MM.1S (cell line): ENCODE measurements around the gene TOGARAM1.

Source experiments
- DNase-seq: peaks from one replicate; pipeline ENCODE4 v3.0.0-alpha.2; 2015
- H2AFZ ChIP-seq: fragments of 300-600 bp; sonication (generic); 2 replicates; pipeline ENCODE4 v1.6.0; 2016; ENCODE audit warnings: antibody characterized with exemption, low read length
- H3F3A ChIP-seq: fragments of 300-600 bp; sonication (generic); 2 replicates; pipeline ENCODE4 v1.6.1; 2016; ENCODE audit warnings: mild to moderate bottlenecking, antibody characterized with exemption, low read length, moderate library complexity, mixed read lengths; ENCODE audit not compliant: insufficient read depth
- H3K27ac ChIP-seq: fragments of 300-600 bp; sonication (generic); 2 replicates; pipeline ENCODE4 v1.5.1; 2016; ENCODE audit warnings: mild to moderate bottlenecking, low read length
- H3K27me3 ChIP-seq: fragments of 300-600 bp; sonication (generic); replicated peaks from 2 replicates; pipeline ENCODE4 v1.6.0; 2016; ENCODE audit warnings: low read length; ENCODE audit not compliant: insufficient read depth
- H3K36me3 ChIP-seq: fragments of 300-600 bp; sonication (generic); replicated peaks from 2 replicates; pipeline ENCODE4 v1.6.1; 2016; ENCODE audit warnings: mild to moderate bottlenecking, low read length, mixed read lengths; ENCODE audit not compliant: insufficient read depth
- H3K4me1 ChIP-seq: fragments of 300-600 bp; sonication (generic); 2 replicates; pipeline ENCODE4 v1.6.1; 2016; ENCODE audit warnings: low read length, mixed read lengths
- H3K4me2 ChIP-seq: fragments of 300-600 bp; sonication (generic); 2 replicates; pipeline ENCODE4 v1.6.0; 2016; ENCODE audit warnings: low read depth, low read length
- H3K4me3 ChIP-seq: fragments of 300-600 bp; sonication (generic); 2 replicates; pipeline ENCODE4 v1.5.1; 2016; ENCODE audit warnings: low read length, mixed read lengths
- H3K79me2 ChIP-seq: fragments of 300-600 bp; sonication (generic); 2 replicates; pipeline ENCODE4 v1.6.1; 2016; ENCODE audit warnings: mixed run types, low read length, mixed read lengths
- H3K9ac ChIP-seq: fragments of 300-600 bp; sonication (generic); 2 replicates; pipeline ENCODE4 v1.6.1; 2016; ENCODE audit warnings: low read length, mixed read lengths
- H3K9me2 ChIP-seq: fragments of 300-600 bp; sonication (generic); replicated peaks from 2 replicates; pipeline ENCODE4 v1.6.1; 2016; ENCODE audit warnings: mild to moderate bottlenecking, low read length, mixed read lengths; ENCODE audit not compliant: insufficient read depth
- H3K9me3 ChIP-seq: fragments of 300-600 bp; sonication (generic); replicated peaks from 2 replicates; pipeline ENCODE4 v1.6.1; 2016; ENCODE audit warnings: mild to moderate bottlenecking, low read length, mixed read lengths; ENCODE audit not compliant: insufficient read depth
- H4K20me1 ChIP-seq: fragments of 300-600 bp; sonication (generic); 2 replicates; pipeline ENCODE4 v1.6.1; 2016; ENCODE audit warnings: mild to moderate bottlenecking, low read length, moderate library complexity, mixed read lengths; ENCODE audit not compliant: insufficient read depth
- CTCF ChIP-seq: fragments of 300-600 bp; sonication (generic); IDR thresholded peaks from 2 replicates; pipeline ENCODE4 v1.5.1; 2016; ENCODE audit warnings: antibody characterized with exemption, low read length, mixed read lengths
- EZH2 ChIP-seq: fragments of 300-600 bp; sonication (generic); optimal IDR thresholded peaks from 2 replicates; pipeline ENCODE3; 2017; ENCODE audit warnings: low read depth, mild to moderate bottlenecking, antibody characterized with exemption, low read length, mixed read lengths
- EZH2phosphoT487 ChIP-seq: fragments of 300-600 bp; sonication (generic); IDR thresholded peaks from 2 replicates; pipeline ENCODE4 v1.6.1; 2018; ENCODE audit warnings: antibody characterized with exemption, low read length

The TOGARAM1 gene

GRCh38 chr14:44961151-44961553 is 838 bp upstream of the TOGARAM1 start:
- H3K9me3 ChIP-seq: no peaks in the 10 kb centered on the region
- H3F3A ChIP-seq: 0 out of 2 replicates have a peak, but pooled peaks cover 12% of the 10 kb centered on the region
- peak overlapping the region; percentile 63 for H3K4me2 ChIP-seq
- no peaks in the 10 kb centered on the region for H3K27me3 ChIP-seq
- DNase-seq: peak; percentile 43
- H3K4me1 ChIP-seq: peaks cover 10% of the 10 kb centered on the region; the same call in 1 of the 2 replicates
- no peaks in the 10 kb centered on the region for H4K20me1 ChIP-seq
- TF ChIP-seq EZH2 (no peak), CTCF (no peak), EZH2phosphoT487 (no peak)
- no peaks in the 10 kb centered on the region for H3K36me3 ChIP-seq
- H3K9me2 ChIP-seq: no peaks in the 10 kb centered on the region
- H3K79me2 ChIP-seq: peaks cover 58% of the 10 kb centered on the region
- H2AFZ ChIP-seq: peak overlapping the region; percentile 61
- H3K9ac ChIP-seq: peak overlapping the region; percentile 80
- peak overlapping the region; percentile 88 for H3K4me3 ChIP-seq
- H3K27ac ChIP-seq: peak overlapping the region; percentile 88

GRCh38 chr14:44962334-44963043 is 499 bp downstream of the TOGARAM1 start:
- Histone ChIP-seq H3K27ac (peak overlapping the region; percentile 45; the same call in 1 of the 2 replicates), H3K79me2 (peaks cover 57% of the 10 kb centered on the region), H3K4me3 (peak overlapping the region; percentile 88), H3K4me2 (peak overlapping the region; percentile 76), H3K9me3 (no peaks in the 10 kb centered on the region), H3K27me3 (no peaks in the 10 kb centered on the region), H3F3A (0 out of 2 replicates have a peak, but pooled peaks cover 12% of the 10 kb centered on the region), H3K9me2 (no peaks in the 10 kb centered on the region), H2AFZ (peak overlapping the region; percentile 75), H3K4me1 (peaks cover 10% of the 10 kb centered on the region; the same call in 1 of the 2 replicates), H3K9ac (peak overlapping the region; percentile 71), H4K20me1 (no peaks in the 10 kb centered on the region), H3K36me3 (no peaks in the 10 kb centered on the region)
- peak; percentile 15 for DNase-seq
- TF ChIP-seq EZH2 (no peak), CTCF (no peak), EZH2phosphoT487 (no peak)

GRCh38 chr14:44963044-44963528 is 1.1 kb downstream of the TOGARAM1 start:
- no peaks in the 10 kb centered on the region for H3K9me2 ChIP-seq
- H3K4me1 ChIP-seq: peaks cover 10% of the 10 kb centered on the region; the same call in 1 of the 2 replicates
- H2AFZ ChIP-seq: peak overlapping the region; percentile 75
- H3K27ac ChIP-seq: peak overlapping the region; percentile 45; the same call in 1 of the 2 replicates
- 0 out of 2 replicates have a peak, but pooled peaks cover 12% of the 10 kb centered on the region for H3F3A ChIP-seq
- peak overlapping the region; percentile 71; the same call in 1 of the 2 replicates for H3K9ac ChIP-seq
- TF ChIP-seq EZH2phosphoT487 (no peak), CTCF (no peak)
- H3K9me3 ChIP-seq: no peaks in the 10 kb centered on the region
- H3K4me2 ChIP-seq: peak overlapping the region; percentile 76
- no peaks in the 10 kb centered on the region for H3K27me3 ChIP-seq
- H3K79me2 ChIP-seq: peaks cover 53% of the 10 kb centered on the region
- H4K20me1 ChIP-seq: no peaks in the 10 kb centered on the region
- H3K36me3 ChIP-seq: no peaks in the 10 kb centered on the region
- DNase-seq: no peak
- H3K4me3 ChIP-seq: peak overlapping the region; percentile 88
